Measurements from ENCODE around the gene TLE7. TPM values are rescaled to one million over a fixed set of nuclear protein-coding genes. Genes with fewer than 3 reads are reported as not detected.

Gene TLE7
- total and polyA plus RNA-seq, 2 of the 8 experiments (the other 6 are each of a cell fraction or from before 2014, with no cell fraction given): 0.03 TPM; not detected in 1

- no peak for TF ChIP-seq SP4 (IDR thresholded peaks at IDR 0.05; ENCODE audit: low read length)
- no peak for TF ChIP-seq ATF3 (IDR thresholded peaks at IDR 0.05; ENCODE audit: insufficient read depth, low read depth, low read length)
Observed at GRCh38 chr16:71421911-71422310, 19.9 kb downstream of the TLE7 start (continued).
